Gastrocnemius medialis (tissue), 4 donors: ENCODE results near the gene CLDN20.

Experiments used
- POLR2A ChIP-seq, 2 donors: fragments of 450-650 bp; IDR thresholded peaks; one replicate each; pipeline ENCODE4 v1.6.1; 2017; ENCODE audit warnings: antibody characterized with exemption in 2 of 2, mild to moderate bottlenecking in 2 of 2, moderate library complexity in 2 of 2
- TF ChIP-seq, protein P1 (sequence below), 5 experiments: fragments of 450-650 bp in 3 of 5; fragments of 200-600 bp in 2 of 5; sonication (generic) in 2 of 5; IDR thresholded peaks in 4 of 5; conservative IDR thresholded peaks in 1 of 5; 1 replicate in 4 of 5; 2 replicates in 1 of 5; pipeline ENCODE4 v1.5.1; 2016 to 2019; ENCODE audit warnings: antibody characterized with exemption in 5 of 5, mild to moderate bottlenecking in 3 of 5, moderate library complexity in 3 of 5

DNA sequence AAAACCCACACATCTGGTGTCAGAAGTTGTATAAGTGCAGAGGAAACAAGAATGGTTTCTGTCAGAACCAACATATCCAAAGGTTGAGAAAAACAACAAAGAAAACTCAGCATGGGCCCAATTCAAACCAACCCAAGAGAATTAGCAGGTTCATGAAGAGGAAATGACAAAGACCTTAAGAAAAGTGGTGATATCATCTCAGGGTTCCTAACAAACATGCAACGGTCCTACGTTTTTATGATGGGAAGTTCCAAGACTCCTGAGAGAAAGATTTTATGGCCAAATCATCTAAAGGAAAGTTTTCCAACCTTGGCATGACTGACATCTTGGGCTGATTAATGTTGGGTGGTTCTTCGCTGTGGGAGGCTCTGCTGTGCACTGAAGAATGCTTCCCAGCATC, 27.5 kb downstream of the CLDN20 start:
- TF ChIP-seq, protein P1, sequence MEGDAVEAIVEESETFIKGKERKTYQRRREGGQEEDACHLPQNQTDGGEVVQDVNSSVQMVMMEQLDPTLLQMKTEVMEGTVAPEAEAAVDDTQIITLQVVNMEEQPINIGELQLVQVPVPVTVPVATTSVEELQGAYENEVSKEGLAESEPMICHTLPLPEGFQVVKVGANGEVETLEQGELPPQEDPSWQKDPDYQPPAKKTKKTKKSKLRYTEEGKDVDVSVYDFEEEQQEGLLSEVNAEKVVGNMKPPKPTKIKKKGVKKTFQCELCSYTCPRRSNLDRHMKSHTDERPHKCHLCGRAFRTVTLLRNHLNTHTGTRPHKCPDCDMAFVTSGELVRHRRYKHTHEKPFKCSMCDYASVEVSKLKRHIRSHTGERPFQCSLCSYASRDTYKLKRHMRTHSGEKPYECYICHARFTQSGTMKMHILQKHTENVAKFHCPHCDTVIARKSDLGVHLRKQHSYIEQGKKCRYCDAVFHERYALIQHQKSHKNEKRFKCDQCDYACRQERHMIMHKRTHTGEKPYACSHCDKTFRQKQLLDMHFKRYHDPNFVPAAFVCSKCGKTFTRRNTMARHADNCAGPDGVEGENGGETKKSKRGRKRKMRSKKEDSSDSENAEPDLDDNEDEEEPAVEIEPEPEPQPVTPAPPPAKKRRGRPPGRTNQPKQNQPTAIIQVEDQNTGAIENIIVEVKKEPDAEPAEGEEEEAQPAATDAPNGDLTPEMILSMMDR (IDR thresholded peaks at IDR 0.05 in 4 of 5, conservative IDR thresholded peaks at IDR 0.05 in 1 of 5), result no peak
- no peak for TF ChIP-seq POLR2A (IDR thresholded peaks at IDR 0.05)
